Adipocyte (in vitro differentiated cells): ENCODE data around the gene COPG2.
A peak's percentile ranks its signal among the peaks of the same experiment; 100 is the strongest.

Experiments
- DNase-seq: peaks from one replicate; pipeline ENCODE4 v3.0.0-alpha.2; 2015; ENCODE audit warnings: low read depth
- H3K27me3 ChIP-seq: replicated peaks from 2 replicates; pipeline ENCODE4 v1.7.0; 2013; ENCODE audit warnings: mild to moderate bottlenecking, low read length, moderate library complexity; ENCODE audit not compliant: control insufficient read depth, insufficient read depth
- H3K36me3 ChIP-seq: 2 replicates; pipeline ENCODE4 v1.7.0; 2013; ENCODE audit warnings: low read length, mild to moderate bottlenecking, moderate library complexity; ENCODE audit not compliant: control insufficient read depth, insufficient read depth, severe bottlenecking
- H3K4me1 ChIP-seq: 2 replicates; pipeline ENCODE4 v1.7.0; 2013; ENCODE audit warnings: mild to moderate bottlenecking, low read length, moderate library complexity; ENCODE audit not compliant: control insufficient read depth, insufficient read depth
- H3K4me3 ChIP-seq: 2 replicates; pipeline ENCODE4 v1.7.0; 2013; ENCODE audit warnings: mild to moderate bottlenecking, low read length, moderate library complexity
- H3K9ac ChIP-seq: 2 replicates; pipeline ENCODE4 v1.7.0; 2013; ENCODE audit warnings: mild to moderate bottlenecking, low read length, moderate library complexity
- H3K9me3 ChIP-seq: 2 replicates; pipeline ENCODE4 v1.7.0; 2013; ENCODE audit warnings: mild to moderate bottlenecking, low read length, moderate library complexity; ENCODE audit not compliant: control insufficient read depth

Gene COPG2

DNA sequence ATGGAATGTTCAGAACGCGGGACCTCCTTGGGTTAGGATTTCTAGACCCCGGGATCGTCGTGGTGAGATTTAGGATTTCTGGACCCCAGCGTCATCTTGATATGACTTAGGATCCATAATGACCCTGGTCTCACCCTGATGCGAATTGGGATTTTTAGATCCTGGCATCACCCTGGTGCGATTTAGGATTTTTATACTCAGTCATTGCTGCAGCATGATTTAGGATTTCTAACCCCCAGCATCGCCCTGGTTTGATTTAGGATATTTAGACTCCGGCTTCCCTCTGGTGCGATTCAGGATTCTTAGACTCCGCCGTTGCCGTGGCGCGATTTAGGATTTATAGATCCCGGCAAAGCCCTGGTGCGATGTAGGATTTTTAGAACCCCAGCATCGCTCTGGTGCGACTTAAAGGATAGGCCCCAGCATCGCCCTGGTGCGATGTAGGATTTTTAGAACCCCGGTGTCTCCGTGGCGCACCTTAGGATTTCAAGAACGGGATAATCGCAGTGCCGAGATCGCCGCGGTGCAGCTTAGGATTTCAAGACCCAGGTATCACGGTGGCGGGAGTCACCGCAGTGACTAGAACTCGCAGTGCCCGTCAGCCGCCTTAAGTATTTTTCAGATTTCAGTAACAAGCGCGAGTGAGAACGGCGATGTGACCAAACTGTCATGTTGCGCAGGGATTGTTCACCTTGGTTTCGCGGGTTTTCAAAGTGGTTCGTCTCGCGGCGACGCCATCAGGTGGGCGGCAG lies 175.8 kb downstream of the COPG2 start:
- Histone ChIP-seq H3K9ac (peak overlapping the region; percentile 83), H3K4me1 (peaks cover 17% of the 10 kb centered on the region), H3K27me3 (no peaks in the 10 kb centered on the region), H3K9me3 (no peaks in the 10 kb centered on the region), H3K4me3 (peak overlapping the region; percentile 85), H3K36me3 (peaks cover 11% of the 10 kb centered on the region)
- no peak for DNase-seq

GRCh38 chr7:130491841-130492522 lies 176.6 kb downstream of the COPG2 start, which contains the start of gene MEST:
Gene MEST (plus strand): TSS chr7:130492085. CDS start chr7:130492314, 229 bp downstream.
- no peaks in the 10 kb centered on the region for H3K9me3 ChIP-seq
- H3K4me3 ChIP-seq, result peak within 1 kb of the TSS; percentile 85
- DNase-seq, result peak; percentile 41
- H3K9ac ChIP-seq, result peak within 1 kb of the TSS; percentile 83
- peaks cover 20% of the 10 kb centered on the region for H3K4me1 ChIP-seq
- H3K36me3 ChIP-seq, result peaks cover 7% of the 10 kb centered on the region
- no peaks in the 10 kb centered on the region for H3K27me3 ChIP-seq

GRCh38 chr7:130490888-130491804 lies 177.4 kb downstream of the COPG2 start:
- DNase-seq, result peak; percentile 67
- H3K27me3 ChIP-seq, result peaks cover 2% of the 10 kb centered on the region
- peak overlapping the region; percentile 83 for H3K9ac ChIP-seq
- peaks cover 28% of the 10 kb centered on the region for H3K4me1 ChIP-seq
- no peaks in the 10 kb centered on the region for H3K9me3 ChIP-seq
- peak overlapping the region; percentile 85 for H3K4me3 ChIP-seq
- no peaks in the 10 kb centered on the region for H3K36me3 ChIP-seq

GRCh38 chr7:130490311-130490791 lies 178.2 kb downstream of the COPG2 start:
- DNase-seq, result no peak
- peak overlapping the region; percentile 85 for H3K4me3 ChIP-seq

DNA sequence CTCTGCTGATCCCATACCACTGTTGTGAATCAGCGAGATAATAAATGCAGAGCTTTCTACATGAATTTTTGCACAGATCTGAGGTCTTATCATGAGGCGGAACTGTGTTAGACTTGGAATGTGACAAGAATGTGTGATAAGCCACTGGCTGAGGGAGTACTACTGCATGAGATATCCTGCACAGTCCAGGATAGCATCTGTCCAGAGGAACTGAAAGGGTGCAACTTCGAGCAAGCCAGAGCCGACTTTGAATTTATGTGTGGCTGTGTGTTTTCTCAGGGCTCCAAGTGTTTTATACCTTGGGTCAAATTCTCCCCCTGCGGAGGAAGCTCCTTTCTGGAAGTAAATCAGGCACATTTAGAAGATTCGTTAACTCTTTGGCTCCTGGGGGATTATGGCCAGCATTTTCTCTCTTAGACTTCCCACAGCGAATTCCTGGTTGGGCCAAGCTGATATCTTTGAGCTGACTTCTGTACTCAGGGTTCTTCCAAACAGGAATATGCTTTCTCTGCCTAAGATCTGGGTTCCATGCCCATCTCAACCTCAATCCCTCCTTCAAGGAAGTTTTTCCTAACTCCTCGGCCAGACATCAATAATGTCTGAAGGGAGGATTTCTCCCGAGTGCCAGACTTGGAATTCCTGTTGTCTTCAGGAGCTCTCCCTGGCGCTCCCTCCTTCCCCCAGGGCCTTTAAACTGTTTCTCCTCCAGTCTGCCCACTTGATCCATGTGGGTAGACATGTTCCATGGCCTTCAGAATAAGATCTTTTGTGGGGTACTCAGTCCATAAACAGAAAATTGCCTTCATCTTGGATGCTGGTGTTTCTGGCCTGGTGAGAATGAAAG lies 179.2 kb downstream of the COPG2 start:
- Histone ChIP-seq H3K9ac (peak overlapping the region; percentile 65), H3K9me3 (no peaks in the 10 kb centered on the region), H3K4me1 (peaks cover 29% of the 10 kb centered on the region), H3K4me3 (no peak overlapping the region), H3K27me3 (peaks cover 15% of the 10 kb centered on the region), H3K36me3 (no peaks in the 10 kb centered on the region)
- DNase-seq, result peak; percentile 35

More at GRCh38 chr7:130490311-130490791, 178.2 kb downstream of the COPG2 start:
- no peaks in the 10 kb centered on the region for H3K9me3 ChIP-seq
- peak overlapping the region; percentile 83 for H3K9ac ChIP-seq
- peaks cover 29% of the 10 kb centered on the region for H3K4me1 ChIP-seq
- H3K27me3 ChIP-seq, result peaks cover 10% of the 10 kb centered on the region
- H3K36me3 ChIP-seq, result no peaks in the 10 kb centered on the region

DNA sequence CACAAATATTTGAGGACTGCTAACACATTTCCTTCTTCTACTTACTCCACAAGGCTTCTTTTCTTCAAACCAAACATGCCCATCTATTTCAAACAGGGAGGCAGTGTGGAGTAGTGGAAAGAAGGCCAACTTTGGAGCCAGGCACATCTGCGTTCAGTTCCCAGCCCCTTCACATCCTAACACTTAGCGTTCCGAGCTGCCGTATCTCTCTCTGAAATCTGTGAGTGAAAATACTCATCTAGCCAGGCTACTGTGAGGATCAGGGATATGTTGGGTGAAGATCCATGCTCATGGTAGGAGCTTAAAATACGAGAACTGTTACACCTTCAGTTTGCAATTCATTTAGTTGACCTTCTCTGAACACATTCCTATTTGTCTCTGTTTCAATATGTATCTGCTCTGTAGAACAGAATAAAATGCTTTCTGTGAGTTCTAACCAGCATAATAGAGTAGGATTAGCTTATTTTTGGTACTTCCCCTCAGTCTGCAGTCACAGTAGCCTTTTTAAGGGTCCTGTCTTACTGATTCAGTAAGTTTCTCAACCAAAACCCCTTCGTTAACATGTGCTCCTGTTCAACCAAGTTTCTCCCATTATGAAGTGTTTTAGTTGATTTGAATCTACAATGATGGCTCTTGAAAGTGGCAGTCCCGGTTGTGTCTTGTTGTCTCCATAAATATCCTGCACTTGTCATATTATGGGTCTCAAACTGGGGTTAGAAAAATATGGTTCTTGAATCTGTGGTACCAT lies 180.0 kb downstream of the COPG2 start:
- Histone ChIP-seq H3K9ac (no peak overlapping the region), H3K4me3 (no peak overlapping the region), H3K27me3 (peaks cover 15% of the 10 kb centered on the region), H3K36me3 (no peaks in the 10 kb centered on the region), H3K4me1 (peaks cover 29% of the 10 kb centered on the region), H3K9me3 (no peaks in the 10 kb centered on the region)
- DNase-seq, result no peak

DNA sequence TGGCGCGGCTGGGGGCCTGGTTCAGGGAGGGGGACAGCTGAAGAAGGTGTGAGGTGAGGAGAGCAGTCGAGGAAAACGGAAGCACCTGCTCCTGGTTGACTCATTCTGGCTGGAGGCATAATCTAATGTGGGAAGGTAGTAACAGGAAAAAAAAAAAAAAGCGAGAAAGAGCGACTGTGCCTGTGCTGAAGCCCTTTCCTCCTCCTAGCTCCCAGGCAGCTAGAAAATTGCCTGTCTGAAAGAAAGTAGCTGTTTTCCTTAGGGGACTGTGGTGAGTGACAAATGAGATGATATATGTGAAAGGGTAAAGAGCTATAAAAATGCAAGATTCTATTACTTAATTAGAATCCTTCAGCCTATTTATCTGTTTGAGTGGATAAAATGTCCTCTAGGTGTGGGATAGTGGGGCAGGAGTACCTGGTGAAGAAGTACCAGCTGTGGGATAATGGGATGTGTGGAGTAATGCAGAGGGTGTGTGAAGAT lies 181.6 kb downstream of the COPG2 start:
- peak overlapping the region; percentile 68 for H3K4me3 ChIP-seq
- H3K9me3 ChIP-seq, result no peaks in the 10 kb centered on the region
- H3K9ac ChIP-seq, result no peak overlapping the region
- H3K36me3 ChIP-seq, result no peaks in the 10 kb centered on the region
- peaks cover 15% of the 10 kb centered on the region for H3K27me3 ChIP-seq
- no peak for DNase-seq
- peaks cover 33% of the 10 kb centered on the region for H3K4me1 ChIP-seq

GRCh38 chr7:130486114-130486953 lies 182.2 kb downstream of the COPG2 start:
- no peak for DNase-seq
- Histone ChIP-seq H3K4me3 (peak overlapping the region; percentile 68), H3K9me3 (no peaks in the 10 kb centered on the region)

GRCh38 chr7:130485734-130486113 lies 182.8 kb downstream of the COPG2 start:
- Histone ChIP-seq H3K9ac (no peak overlapping the region), H3K4me1 (peaks cover 40% of the 10 kb centered on the region), H3K27me3 (peaks cover 15% of the 10 kb centered on the region), H3K4me3 (peak overlapping the region; percentile 68), H3K9me3 (no peaks in the 10 kb centered on the region), H3K36me3 (no peaks in the 10 kb centered on the region)
- no peak for DNase-seq

More at GRCh38 chr7:130486114-130486953, 182.2 kb downstream of the COPG2 start:
- H3K27me3 ChIP-seq, result peaks cover 15% of the 10 kb centered on the region
- H3K4me1 ChIP-seq, result peaks cover 40% of the 10 kb centered on the region
- H3K9ac ChIP-seq, result peak overlapping the region; percentile 22
- no peaks in the 10 kb centered on the region for H3K36me3 ChIP-seq
